T-helper 1 cell treated with Interleukin-12 subunit alpha and Interleukin-12 subunit beta and Interleukin-4 antibody, amounts not matched to agents 30 μg/mL and 1 μg/mL, for 36 hours (primary cell): ENCODE data around the gene COG3.

ENCODE experiments used
- H3K27ac Mint-ChIP-seq: one replicate; pipeline ENCODE4 v1.8.0; 2021; ENCODE audit warnings: mild to moderate bottlenecking, mixed read lengths
- H3K27me3 Mint-ChIP-seq: one replicate; pipeline ENCODE4 v1.8.0; 2021; ENCODE audit warnings: low read depth, mixed read lengths
- H3K36me3 Mint-ChIP-seq: one replicate; pipeline ENCODE4 v1.8.0; 2021; ENCODE audit warnings: low read depth, mixed read lengths
- H3K4me1 Mint-ChIP-seq: one replicate; pipeline ENCODE4 v1.8.0; 2021; ENCODE audit warnings: low read depth, mixed read lengths
- H3K4me3 Mint-ChIP-seq: one replicate; pipeline ENCODE4 v1.8.0; 2021; ENCODE audit warnings: mild to moderate bottlenecking, moderate library complexity, mixed read lengths
- H3K9me3 Mint-ChIP-seq: one replicate; pipeline ENCODE4 v1.8.0; 2021; ENCODE audit warnings: mixed read lengths

COG3 gene

GRCh38 chr13:45437947-45438346 lies 26.8 kb upstream of the COG3 start:
- no peak overlapping the region for H3K27ac Mint-ChIP-seq
- H3K9me3 Mint-ChIP-seq: no peaks in the 10 kb centered on the region
- peaks cover 10% of the 10 kb centered on the region for H3K4me1 Mint-ChIP-seq
- H3K27me3 Mint-ChIP-seq: no peaks in the 10 kb centered on the region
- no peak overlapping the region for H3K4me3 Mint-ChIP-seq
- peaks cover 2% of the 10 kb centered on the region for H3K36me3 Mint-ChIP-seq

- H3K9me3 Mint-ChIP-seq: no peaks in the 10 kb centered on the region
- peaks cover 10% of the 10 kb centered on the region for H3K4me1 Mint-ChIP-seq
Measured at GRCh38 chr13:45439008-45439407, 25.7 kb upstream of the COG3 start.

GRCh38 chr13:45439781-45440462 lies 24.8 kb upstream of the COG3 start:
- peaks cover 10% of the 10 kb centered on the region for H3K4me1 Mint-ChIP-seq

More at GRCh38 chr13:45439008-45439407, 25.7 kb upstream of the COG3 start:
- H3K27me3 Mint-ChIP-seq: no peaks in the 10 kb centered on the region
- H3K27ac Mint-ChIP-seq: no peak overlapping the region
- peaks cover 2% of the 10 kb centered on the region for H3K36me3 Mint-ChIP-seq
- no peak overlapping the region for H3K4me3 Mint-ChIP-seq

DNA sequence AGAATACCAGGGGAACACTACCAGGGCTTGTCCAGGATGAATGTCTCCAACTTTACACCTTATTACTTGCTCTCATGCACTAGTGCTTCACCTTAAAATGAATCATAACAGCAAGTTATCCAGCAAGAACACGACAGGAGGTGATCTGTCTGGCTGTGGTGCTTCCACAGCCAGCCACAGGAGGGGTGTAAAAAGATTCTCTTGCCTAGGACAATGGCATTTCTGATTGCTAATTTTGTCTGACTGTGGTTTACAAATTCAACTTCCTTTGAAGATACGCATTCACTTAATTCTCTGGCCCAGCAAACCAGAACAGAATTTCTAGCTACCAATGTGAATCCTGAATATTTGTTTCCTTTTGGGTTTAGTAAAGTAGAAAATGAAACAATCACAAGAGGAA lies 23.1 kb upstream of the COG3 start:
- Mint-ChIP-seq H3K4me3 (no peak overlapping the region), H3K4me1 (peaks cover 10% of the 10 kb centered on the region), H3K27ac (peak overlapping the region; percentile 73), H3K9me3 (no peaks in the 10 kb centered on the region), H3K27me3 (peaks cover 15% of the 10 kb centered on the region), H3K36me3 (peaks cover 2% of the 10 kb centered on the region)

More at GRCh38 chr13:45439781-45440462, 24.8 kb upstream of the COG3 start:
- Mint-ChIP-seq H3K36me3 (peaks cover 2% of the 10 kb centered on the region), H3K4me3 (no peak overlapping the region), H3K9me3 (no peaks in the 10 kb centered on the region), H3K27ac (no peak overlapping the region), H3K27me3 (peaks cover 4% of the 10 kb centered on the region)

DNA sequence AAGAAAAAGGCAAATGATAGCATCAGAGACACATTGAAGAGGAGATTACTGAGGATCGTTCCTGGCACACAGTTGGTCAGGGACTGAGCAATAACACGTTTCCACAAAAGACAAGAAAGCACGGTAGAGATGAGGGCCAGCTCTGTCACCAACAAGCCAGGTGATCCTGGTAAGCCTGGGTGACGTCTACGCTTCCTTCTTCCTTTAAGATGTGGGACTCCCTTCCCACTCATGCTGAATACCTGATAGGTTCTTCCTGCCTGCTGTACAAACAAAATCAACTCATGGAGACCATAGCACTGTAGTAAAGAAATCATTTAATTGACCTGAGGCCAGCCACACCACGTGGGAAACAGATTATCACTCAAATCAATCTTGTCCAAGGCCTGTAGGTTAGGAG lies 19.7 kb upstream of the COG3 start:
- Mint-ChIP-seq H3K4me3 (no peak overlapping the region), H3K27me3 (peaks cover 21% of the 10 kb centered on the region), H3K27ac (no peak overlapping the region), H3K36me3 (peaks cover 2% of the 10 kb centered on the region), H3K4me1 (peaks cover 10% of the 10 kb centered on the region), H3K9me3 (no peaks in the 10 kb centered on the region)

- Mint-ChIP-seq H3K27me3 (peaks cover 21% of the 10 kb centered on the region), H3K9me3 (no peaks in the 10 kb centered on the region)
Measured at GRCh38 chr13:45446181-45446580, 18.6 kb upstream of the COG3 start.

DNA sequence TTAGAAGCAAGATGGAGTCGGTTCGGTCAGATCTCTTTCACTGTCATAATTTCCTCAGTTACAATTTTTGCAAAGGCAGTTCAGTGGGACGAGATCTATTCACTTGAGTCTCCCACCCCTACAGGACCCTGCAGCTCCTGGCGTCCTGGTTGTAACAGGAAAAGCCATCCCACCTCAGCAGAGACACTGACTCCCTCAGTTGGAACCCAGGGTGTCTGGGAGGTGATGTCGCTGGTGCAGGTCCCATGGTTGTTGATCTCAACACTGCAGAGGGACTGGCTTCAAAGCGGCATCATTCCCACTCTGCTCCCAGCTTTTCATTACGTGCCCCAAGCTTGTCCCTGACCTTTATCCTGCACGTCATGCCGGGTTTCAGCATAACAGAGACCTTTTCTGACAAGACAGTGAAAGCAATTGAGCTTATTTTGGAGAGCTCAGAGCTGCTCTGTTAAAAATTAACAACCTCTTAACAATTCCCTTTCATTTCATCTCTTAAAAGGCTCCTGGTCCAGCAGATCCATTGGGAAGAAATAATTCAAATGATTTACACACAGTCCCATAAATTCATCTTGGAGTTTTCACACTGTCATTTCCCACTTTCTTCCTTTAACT lies 17.6 kb upstream of the COG3 start:
- peaks cover 1% of the 10 kb centered on the region for H3K4me1 Mint-ChIP-seq
- no peak overlapping the region for H3K27ac Mint-ChIP-seq
- H3K9me3 Mint-ChIP-seq: no peaks in the 10 kb centered on the region
- peaks cover 21% of the 10 kb centered on the region for H3K27me3 Mint-ChIP-seq
- no peak overlapping the region for H3K4me3 Mint-ChIP-seq
- no peaks in the 10 kb centered on the region for H3K36me3 Mint-ChIP-seq

More at GRCh38 chr13:45446181-45446580, 18.6 kb upstream of the COG3 start:
- Mint-ChIP-seq H3K27ac (no peak overlapping the region), H3K36me3 (peaks cover 2% of the 10 kb centered on the region), H3K4me1 (peaks cover 10% of the 10 kb centered on the region), H3K4me3 (no peak overlapping the region)

DNA sequence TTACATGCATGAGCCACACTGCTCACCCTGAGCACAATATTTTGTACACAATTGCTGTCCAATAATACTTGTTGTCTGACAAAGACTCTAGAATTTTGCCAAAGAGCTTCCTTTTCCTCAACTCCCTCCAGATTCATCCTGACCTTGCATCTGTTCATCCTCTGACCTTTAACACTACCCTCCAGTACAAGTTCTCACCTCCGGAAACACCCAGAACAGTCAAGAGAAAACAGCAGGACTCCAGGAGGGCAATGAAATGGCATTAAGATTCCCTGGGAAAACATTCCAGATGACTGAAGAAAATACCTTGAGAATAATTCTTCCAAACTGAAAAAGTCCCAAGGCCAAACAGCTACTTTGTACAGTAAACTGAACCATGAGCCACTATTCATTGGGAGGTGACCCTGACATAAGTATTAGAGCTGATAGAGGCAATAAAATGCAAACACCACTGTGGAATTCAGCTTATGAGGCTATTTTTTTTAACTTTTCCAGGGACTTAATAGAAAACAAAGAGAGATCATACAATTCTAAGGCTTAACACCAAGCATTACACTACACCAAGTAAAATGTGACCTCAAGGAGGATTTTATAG lies 15.7 kb upstream of the COG3 start:
- Mint-ChIP-seq H3K9me3 (peaks cover 5% of the 10 kb centered on the region), H3K27ac (no peak overlapping the region), H3K4me3 (no peak overlapping the region), H3K27me3 (peaks cover 21% of the 10 kb centered on the region), H3K36me3 (no peaks in the 10 kb centered on the region), H3K4me1 (no peaks in the 10 kb centered on the region)

- H3K36me3 Mint-ChIP-seq: no peaks in the 10 kb centered on the region
- no peaks in the 10 kb centered on the region for H3K4me1 Mint-ChIP-seq
- no peak overlapping the region for H3K27ac Mint-ChIP-seq
- peaks cover 14% of the 10 kb centered on the region for H3K9me3 Mint-ChIP-seq
- H3K4me3 Mint-ChIP-seq: no peak overlapping the region
- peaks cover 7% of the 10 kb centered on the region for H3K27me3 Mint-ChIP-seq
Measured at GRCh38 chr13:45451282-45451681, 13.5 kb upstream of the COG3 start.

- Mint-ChIP-seq H3K4me3 (no peak overlapping the region), H3K27ac (no peak overlapping the region), H3K27me3 (peaks cover 1% of the 10 kb centered on the region), H3K9me3 (peaks cover 38% of the 10 kb centered on the region), H3K36me3 (peaks cover 7% of the 10 kb centered on the region), H3K4me1 (no peaks in the 10 kb centered on the region)
Measured at GRCh38 chr13:45454204-45454603, 10.5 kb upstream of the COG3 start.

DNA sequence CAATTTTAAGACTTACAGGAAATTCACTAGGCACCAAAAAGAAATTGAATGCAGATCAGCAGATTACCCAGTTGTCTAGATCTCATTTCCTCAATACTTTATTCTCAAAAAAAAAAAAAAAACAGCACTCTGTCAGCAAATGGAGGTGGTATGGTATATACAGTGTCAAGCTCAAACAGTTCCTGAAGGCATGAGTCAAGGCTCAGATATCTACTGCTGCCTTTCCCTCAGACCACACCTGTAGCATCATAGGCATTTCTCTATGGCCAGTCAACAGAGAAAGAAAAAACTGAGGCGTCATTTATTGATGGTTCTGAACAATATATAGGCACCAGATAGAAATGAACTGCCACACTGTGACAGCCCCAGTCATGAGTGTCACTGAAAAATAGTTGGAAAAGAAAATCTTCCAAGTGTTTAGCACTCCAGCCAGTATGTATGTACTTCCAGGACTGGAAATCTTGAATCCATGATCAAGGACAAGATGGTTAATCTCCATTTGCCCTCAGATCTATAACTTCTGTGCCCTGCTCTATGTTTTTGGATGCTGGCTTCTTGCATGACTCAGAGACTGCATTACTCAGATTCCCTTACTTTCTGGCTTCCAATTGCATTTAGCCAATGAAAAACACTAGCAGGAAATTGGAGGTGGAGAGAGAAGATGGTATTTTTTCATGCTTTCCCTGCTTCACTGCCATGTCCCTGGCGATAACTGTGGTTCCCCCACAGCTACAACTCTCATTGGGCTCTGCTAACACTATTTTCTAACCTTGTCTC lies 8.4 kb upstream of the COG3 start:
- no peak overlapping the region for H3K4me3 Mint-ChIP-seq
- H3K4me1 Mint-ChIP-seq: no peaks in the 10 kb centered on the region
- no peak overlapping the region for H3K27ac Mint-ChIP-seq
- peaks cover 11% of the 10 kb centered on the region for H3K36me3 Mint-ChIP-seq
- peaks cover under 1% of the 10 kb centered on the region for H3K27me3 Mint-ChIP-seq
- H3K9me3 Mint-ChIP-seq: peaks cover 44% of the 10 kb centered on the region

DNA sequence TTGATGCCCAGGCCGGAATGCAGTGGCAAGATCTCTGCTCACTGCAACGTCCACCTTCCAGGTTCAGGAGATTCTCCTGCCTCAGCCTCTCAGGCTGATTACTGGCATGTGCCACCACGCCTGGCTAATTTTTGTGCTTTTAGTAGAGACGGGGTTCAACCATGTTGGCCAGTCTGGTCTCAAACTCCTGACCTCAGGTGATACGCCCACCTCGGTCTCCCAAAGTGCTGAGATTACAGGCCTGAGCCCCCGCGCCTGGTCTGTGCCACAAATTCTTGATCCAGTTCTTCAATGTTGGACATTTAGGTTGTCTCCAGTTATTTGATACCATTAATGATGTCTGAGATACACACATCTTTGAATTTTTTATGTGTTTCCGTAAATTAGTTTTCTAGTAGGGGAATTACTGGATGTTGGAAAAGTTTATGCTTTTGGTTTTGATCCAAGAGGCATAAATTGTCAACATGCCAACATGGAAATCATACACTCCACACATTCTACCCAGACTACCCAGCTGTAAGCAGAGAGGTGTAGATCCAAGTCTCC lies 525 bp upstream of the COG3 start:
- peak overlapping the region; percentile 88 for H3K27ac Mint-ChIP-seq
- H3K36me3 Mint-ChIP-seq: peaks cover 22% of the 10 kb centered on the region
- H3K27me3 Mint-ChIP-seq: peaks cover 4% of the 10 kb centered on the region
- H3K4me3 Mint-ChIP-seq: peak overlapping the region; percentile 89
- H3K9me3 Mint-ChIP-seq: peaks cover 5% of the 10 kb centered on the region
- peaks cover 34% of the 10 kb centered on the region for H3K4me1 Mint-ChIP-seq

DNA sequence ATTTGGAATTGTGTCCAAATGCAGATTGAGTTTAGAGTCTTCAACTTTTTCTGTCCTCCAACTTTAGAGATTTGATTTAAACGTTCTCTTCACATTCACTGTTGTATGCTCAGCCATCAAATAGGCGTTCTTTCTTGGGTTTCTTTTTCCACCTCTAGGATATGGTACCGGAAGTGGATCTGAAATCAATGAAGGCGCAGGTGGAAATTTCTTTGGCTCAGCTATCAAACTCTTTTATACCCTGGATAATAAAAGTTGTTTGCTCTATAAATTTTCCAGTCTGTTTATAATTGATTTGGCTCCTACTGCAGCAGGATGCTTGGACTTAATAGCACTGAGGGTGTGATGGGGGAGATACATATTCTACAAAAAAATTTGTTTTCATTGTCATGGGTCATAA lies 1.6 kb downstream of the COG3 start:
- Mint-ChIP-seq H3K36me3 (peaks cover 22% of the 10 kb centered on the region), H3K27me3 (peaks cover 4% of the 10 kb centered on the region), H3K27ac (peak overlapping the region; percentile 47), H3K9me3 (no peaks in the 10 kb centered on the region), H3K4me3 (peak overlapping the region; percentile 89), H3K4me1 (peaks cover 40% of the 10 kb centered on the region)

DNA sequence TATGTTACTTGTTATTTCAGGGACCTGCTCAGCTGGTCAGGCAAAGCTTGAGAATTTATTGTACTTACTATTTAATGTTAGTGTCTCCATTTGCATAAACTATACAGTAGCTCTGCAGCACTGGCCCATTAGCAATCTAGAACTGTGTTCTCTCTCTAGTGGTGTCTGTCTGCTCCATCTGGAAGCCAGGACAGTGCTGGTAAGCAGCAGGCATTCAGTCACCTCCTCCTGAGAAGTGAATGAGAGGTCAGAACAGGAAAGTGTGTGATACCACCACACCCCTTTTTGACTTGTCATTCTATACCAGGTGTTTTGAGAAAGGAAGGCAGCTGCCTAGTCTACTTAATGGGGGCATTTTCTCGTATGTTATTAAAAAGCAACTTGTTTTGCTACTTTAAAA lies 3.9 kb downstream of the COG3 start:
- H3K4me3 Mint-ChIP-seq: no peak overlapping the region
- H3K9me3 Mint-ChIP-seq: no peaks in the 10 kb centered on the region
- no peak overlapping the region for H3K27ac Mint-ChIP-seq
- H3K36me3 Mint-ChIP-seq: peaks cover 32% of the 10 kb centered on the region
- H3K4me1 Mint-ChIP-seq: peaks cover 48% of the 10 kb centered on the region
- no peaks in the 10 kb centered on the region for H3K27me3 Mint-ChIP-seq
